ENCODE data around the gene ANKRD11. TPM values are rescaled to one million over a fixed set of nuclear protein-coding genes. Genes with fewer than 3 reads are reported as not detected.
A peak's percentile ranks its signal among the peaks of the same experiment; 100 is the strongest.

The ANKRD11 gene
- total RNA-seq, 1 donor from 2014 or later: 74.6 TPM

DNA sequence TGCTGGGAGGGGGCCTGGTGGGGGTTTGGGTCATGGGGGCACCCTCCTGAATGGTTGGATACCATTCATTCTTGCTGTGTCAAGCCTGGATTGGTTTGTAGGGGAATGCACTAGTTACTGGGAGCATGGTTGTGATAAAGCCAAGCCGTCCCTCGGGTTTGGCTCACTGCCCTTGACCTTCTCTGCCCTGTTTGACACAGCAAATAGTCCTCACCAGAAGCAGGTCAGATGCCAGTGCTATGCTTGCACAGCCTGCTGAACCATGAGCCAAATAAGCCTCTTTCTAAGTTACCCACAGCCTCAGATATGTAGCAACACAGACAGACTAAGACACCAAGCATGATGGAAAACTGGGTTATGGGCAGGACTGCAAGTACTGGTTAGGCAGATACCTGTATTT, 258.3 kb downstream of the ANKRD11 start:
- no peak for DNase-seq

DNA sequence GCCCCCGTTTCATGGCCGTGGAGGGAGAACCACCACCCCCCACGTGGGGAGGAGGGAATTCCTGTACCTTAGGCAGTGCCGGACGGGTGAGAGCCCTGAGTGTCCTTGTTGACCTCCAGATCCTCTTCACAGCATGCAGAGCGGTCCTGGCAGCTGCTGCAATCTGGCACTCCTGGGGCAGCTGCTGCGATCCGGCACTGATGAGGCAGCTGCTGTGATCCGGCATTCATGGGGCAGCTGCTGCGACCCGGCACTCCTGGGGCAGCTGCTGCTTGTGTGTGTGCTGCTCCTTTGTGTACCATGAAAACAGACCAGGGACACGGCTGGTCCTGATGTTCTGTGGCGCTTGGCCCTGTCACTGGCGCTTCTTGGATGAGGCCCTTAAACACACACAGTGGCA, 260.1 kb downstream of the ANKRD11 start:
- DNase-seq: peak; percentile 93

DNA sequence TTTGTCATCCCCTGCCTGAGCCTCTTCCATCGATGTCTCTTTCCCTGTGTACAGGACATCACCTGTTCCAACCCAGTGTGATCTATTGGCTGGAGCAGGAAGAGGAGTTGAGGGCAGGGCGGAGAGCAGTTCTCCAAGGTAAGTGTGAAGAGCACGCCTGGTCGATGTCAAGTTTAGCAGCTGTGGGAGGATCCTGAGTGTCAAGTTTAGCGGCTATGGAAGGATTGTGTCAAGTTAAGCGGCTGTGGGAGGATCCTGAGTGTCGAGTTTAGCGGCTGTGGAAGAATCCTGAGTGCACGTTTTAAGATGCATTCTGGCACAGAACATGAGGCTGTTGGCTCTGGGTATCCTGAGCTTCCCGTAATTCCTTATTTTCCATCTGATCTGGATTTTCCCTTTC, 265.7 kb downstream of the ANKRD11 start:
- no peak for DNase-seq

DNA sequence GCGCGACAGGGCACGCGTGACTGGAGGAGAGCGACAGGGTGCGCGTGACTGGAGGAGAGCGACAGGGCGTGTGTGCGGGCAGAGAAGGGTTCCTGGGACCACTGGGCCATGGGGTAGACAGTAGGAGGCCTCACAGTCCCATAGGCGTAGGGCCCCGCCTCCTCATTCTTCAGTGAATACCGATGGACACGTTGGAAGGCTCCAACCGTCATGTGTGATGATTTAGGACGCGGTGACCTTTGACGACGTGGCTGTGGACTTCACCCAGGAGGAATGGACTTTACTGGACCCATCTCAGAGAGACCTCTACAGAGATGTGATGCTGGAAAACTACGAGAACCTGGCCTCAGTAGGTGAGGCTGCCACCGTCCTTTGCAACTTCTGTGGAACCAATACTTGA, 267.4 kb downstream of the ANKRD11 start:
- no peak for DNase-seq

DNA sequence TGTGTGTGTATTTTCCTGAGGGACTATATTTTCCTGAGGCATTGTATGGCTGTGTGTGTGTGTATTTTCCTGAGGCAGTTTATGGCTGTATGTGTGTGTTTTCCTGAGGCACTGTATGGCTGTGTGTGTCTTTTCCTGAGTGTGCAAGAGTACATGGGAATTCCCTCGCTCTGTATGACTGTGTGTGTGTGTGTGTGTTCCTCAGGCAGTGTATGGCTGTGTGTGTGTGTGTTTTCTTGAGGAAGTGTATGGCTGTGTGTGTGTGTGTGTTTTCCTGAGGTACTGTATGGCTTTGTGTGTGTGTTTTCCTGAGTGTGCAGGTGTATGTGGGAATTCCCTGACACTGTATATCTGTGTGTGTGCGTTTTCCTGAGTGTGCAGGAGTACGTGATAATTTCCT, 268.8 kb downstream of the ANKRD11 start:
- no peak for DNase-seq

DNA sequence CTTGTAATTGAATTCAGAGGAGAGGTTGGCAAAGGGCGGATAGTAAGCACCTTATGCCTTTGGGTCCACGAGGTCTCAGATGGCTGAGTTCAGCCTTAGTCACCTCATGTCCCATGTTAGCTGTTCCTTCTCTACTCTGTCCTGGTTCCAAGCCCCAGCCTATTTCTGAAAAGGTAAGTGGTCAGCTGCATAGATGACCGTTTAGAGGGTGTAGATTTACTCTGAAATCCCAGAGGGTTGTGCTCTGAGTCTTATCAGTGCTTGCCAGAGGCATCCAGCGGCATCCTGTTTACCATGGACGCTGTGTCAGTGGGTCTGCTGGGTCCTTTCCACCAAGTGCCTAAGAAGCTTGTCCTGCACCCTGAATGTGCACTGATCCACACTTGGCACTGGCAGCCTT, 271.0 kb downstream of the ANKRD11 start:
- DNase-seq: no peak

Small RNA genes within 50 kb of the gene (small RNA-seq; reads per million reads assigned to genes)
- not detected for gene RNU6-430P (ENCODE audit: low replicate concordance)

Other genes with a start within 250 kb of the ANKRD11 start
- gene SPG7, start 17.8 kb upstream of the ANKRD11 start, total RNA-seq: 123 TPM
- 2,228 TPM for gene RPL13, start 70.1 kb upstream of the ANKRD11 start, total RNA-seq
- not detected for gene CPNE7, start 85.2 kb upstream of the ANKRD11 start, total RNA-seq
- gene DPEP1, start 123.1 kb upstream of the ANKRD11 start, total RNA-seq: 0.21 TPM
- gene CHMP1A, start 167.1 kb upstream of the ANKRD11 start, total RNA-seq: 74.9 TPM
- gene SPATA33, start 167.3 kb upstream of the ANKRD11 start, total RNA-seq: 3.0 TPM
- 45.5 TPM for gene CDK10, start 196.1 kb upstream of the ANKRD11 start, total RNA-seq
- gene SPATA2L, start 211.1 kb upstream of the ANKRD11 start, total RNA-seq: 10.9 TPM
- gene VPS9D1, start 230.3 kb upstream of the ANKRD11 start, total RNA-seq: 10.1 TPM
- 28.5 TPM for gene ZNF276, start 231.0 kb upstream of the ANKRD11 start, total RNA-seq